ENCODE results near the gene SLC39A1. TPM values are rescaled to one million over a fixed set of nuclear protein-coding genes. Genes with fewer than 3 reads are reported as not detected.
"Not testable (repeated sequence)": the region's sequence is repeated elsewhere in the genome, so short reads cannot be mapped to it uniquely, and the experiment has no call there.

The SLC39A1 gene, protein sequence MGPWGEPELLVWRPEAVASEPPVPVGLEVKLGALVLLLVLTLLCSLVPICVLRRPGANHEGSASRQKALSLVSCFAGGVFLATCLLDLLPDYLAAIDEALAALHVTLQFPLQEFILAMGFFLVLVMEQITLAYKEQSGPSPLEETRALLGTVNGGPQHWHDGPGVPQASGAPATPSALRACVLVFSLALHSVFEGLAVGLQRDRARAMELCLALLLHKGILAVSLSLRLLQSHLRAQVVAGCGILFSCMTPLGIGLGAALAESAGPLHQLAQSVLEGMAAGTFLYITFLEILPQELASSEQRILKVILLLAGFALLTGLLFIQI
- total RNA-seq = 10 to 100 TPM; 72.6 to 79.3 (median 73.9) TPM

DNA sequence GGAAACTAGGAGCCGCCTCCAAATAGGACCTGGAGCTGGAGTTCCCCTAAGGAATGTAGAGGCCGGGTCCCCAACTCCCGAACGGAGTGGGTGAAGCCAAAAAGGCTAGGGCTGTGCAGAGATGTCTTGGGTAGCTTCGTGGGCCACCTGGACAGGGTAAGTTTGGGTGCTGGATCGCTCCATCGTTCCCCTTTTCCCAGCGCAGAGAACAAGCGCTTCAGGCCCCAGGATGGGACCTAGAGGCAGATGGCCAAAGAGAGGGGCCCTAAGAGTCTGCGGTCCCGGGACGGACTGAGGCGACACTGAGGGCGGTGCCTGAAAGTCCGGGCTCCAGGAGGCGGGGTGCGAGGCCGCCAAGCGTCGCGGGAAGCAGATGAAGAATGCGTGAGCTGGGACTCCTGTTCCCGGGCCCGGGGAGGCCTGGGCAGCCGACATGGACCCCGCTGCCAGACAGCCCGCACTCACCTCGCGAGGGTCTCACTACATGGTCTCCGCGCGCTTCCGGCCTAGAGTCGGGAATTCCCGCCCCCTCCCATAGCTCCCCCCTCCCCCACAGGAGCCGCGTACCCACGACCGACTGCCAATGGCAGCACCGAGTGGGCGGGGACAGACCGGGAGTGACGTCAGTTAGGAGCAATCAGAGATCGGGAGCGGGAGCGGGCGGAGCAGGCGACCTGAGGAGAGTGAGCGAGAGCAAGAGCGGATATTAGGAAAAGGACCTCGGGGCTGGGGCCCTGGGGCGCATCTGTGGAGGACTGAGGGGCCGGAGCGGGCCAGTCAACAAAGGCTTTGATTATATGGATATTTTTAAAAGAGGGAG, at the start of gene SLC39A1:
TSS of gene SLC39A1 (minus strand) at position 508 of the 820 bp plus-strand sequence. CDS start 822 bp downstream, outside the sequence.
- peaks cover 3% of the 10 kb centered on the region for H3K36me3 Mint-ChIP-seq (ENCODE audit: insufficient read depth)
- peak; percentile 94 for DNase-seq
- H3K27me3 Mint-ChIP-seq (ENCODE audit: low read depth) = no peaks in the 10 kb centered on the region
- peak within 1 kb of the TSS; percentile 94 for H3K4me3 Mint-ChIP-seq
- peak; percentile 54 to 62 for ATAC-seq
- peaks cover 61% of the 10 kb centered on the region for H3K4me1 Mint-ChIP-seq (ENCODE audit: low read depth)
- H3K9me3 Mint-ChIP-seq = no peaks in the 10 kb centered on the region

DNA sequence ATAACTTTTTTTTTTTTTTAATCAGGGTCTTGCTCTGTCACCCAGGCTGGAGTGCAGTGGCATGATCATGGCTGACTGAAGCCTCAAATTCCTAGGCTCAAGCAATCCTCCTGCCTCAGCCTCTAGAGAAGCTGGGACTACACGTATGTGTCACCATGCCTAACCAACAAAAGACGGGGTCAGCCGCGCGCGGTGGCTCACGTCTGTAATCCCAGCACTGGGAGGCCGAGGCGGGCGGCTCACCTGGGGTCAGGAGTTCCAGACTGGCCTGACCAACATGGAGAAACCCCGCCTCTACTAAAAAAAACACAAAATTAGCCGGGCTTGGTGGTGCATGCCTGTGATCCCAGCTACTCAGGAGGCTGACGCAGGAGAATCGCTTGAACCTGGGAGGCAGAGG, 49.2 kb upstream of the SLC39A1 start:
- H3K4me3 Mint-ChIP-seq; H3K9me3 Mint-ChIP-seq; H3K27me3 Mint-ChIP-seq (ENCODE audit: low read depth); ATAC-seq; DNase-seq; H3K4me1 Mint-ChIP-seq (ENCODE audit: low read depth); H3K36me3 Mint-ChIP-seq (ENCODE audit: insufficient read depth): not testable (repeated sequence)

DNA sequence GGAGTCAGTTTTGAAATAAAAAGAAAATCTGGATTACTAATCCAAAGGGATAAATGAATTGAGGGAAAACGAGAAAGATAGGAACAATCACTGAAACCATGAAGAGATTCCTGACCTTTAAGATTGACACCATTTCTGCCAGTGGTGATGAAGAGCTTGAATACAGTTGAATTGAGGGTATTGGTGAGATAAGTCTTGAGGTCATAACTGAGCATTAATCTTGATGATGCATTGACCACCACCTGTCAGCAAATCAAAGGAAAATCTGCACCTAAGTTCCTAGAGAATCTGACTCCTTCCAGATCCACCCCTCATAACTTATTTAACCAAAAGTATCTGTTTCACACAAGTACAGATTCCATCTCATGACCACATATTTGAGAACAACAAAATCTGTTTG, 48.8 kb upstream of the SLC39A1 start:
- Mint-ChIP-seq H3K4me1 (ENCODE audit: low read depth) (no peaks in the 10 kb centered on the region), H3K27me3 (ENCODE audit: low read depth) (no peaks in the 10 kb centered on the region), H3K36me3 (ENCODE audit: insufficient read depth) (no peaks in the 10 kb centered on the region), H3K4me3 (no peak overlapping the region), H3K9me3 (no peaks in the 10 kb centered on the region)
- no peak for DNase-seq
- no peak for ATAC-seq

DNA sequence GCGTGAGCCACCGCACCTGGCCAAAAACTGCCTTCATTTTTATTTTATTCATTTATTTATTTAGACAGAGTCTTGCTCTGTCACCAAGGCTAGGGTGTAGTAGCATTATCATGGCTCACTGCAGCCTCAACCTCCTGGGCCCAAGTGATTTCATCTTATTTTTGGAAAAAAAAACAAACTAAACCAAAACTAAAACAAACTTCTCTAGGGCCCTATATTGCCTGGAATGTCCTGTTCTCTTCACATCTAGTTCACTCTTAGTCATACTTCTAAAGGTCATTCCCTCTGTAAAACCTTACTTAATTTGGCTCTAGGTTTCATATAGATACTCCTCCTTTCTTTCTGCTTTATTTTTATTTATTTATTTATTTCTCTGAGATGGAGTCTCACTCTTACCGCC, 42.8 kb upstream of the SLC39A1 start:
- no peaks in the 10 kb centered on the region for H3K27me3 Mint-ChIP-seq (ENCODE audit: low read depth)
- H3K9me3 Mint-ChIP-seq = no peaks in the 10 kb centered on the region
- ATAC-seq (no peak), DNase-seq (no peak)
- H3K36me3 Mint-ChIP-seq (ENCODE audit: insufficient read depth) = no peaks in the 10 kb centered on the region
- H3K4me3 Mint-ChIP-seq = no peak overlapping the region
- no peaks in the 10 kb centered on the region for H3K4me1 Mint-ChIP-seq (ENCODE audit: low read depth)

DNA sequence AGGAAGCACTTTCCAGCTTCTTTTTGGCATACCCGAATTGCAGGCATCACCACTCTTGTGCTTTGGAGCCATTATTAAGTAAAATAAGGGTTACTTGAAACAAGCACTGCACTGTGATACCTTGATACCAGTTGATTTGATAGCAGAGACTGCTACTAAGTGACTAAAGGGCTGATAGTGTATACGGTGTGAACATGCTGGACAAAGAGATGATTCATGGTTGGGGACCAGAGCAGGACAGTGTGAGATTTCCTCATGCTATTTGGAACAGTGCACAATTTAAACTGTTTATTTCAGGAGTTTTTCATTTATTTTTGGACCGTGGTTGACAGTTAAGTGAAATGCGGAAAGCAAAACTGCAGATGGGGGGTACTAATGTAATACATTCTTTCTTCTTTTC, 37.1 kb upstream of the SLC39A1 start:
- Mint-ChIP-seq H3K9me3 (no peaks in the 10 kb centered on the region), H3K36me3 (ENCODE audit: insufficient read depth) (peaks cover 4% of the 10 kb centered on the region), H3K4me3 (no peak overlapping the region), H3K27me3 (ENCODE audit: low read depth) (no peaks in the 10 kb centered on the region), H3K4me1 (ENCODE audit: low read depth) (peaks cover under 1% of the 10 kb centered on the region)
- ATAC-seq (no peak), DNase-seq (no peak)

DNA sequence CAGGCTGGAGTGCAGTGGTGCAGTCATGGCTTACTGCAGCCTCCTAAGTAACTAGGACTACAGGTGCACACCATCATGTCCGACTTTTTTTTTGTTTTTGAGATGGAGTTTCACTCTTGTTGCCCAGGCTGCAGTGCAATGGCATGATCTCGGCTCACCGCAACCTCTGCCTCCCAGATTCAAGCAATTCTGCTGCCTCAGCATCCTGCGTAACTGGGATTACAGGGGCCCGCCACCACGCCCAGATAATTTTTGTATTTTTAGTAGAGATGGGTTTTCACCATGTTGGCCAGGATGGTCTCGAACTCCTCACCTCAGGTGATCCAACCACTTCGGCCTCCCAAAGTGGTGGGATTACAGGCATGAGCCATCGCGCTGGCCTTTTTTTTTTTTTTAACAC, 33.5 kb upstream of the SLC39A1 start:
- H3K4me1 Mint-ChIP-seq (ENCODE audit: low read depth) = peaks cover 16% of the 10 kb centered on the region
- H3K4me3 Mint-ChIP-seq; H3K9me3 Mint-ChIP-seq; DNase-seq; H3K27me3 Mint-ChIP-seq (ENCODE audit: low read depth); ATAC-seq: not testable (repeated sequence)
- peaks cover 21% of the 10 kb centered on the region for H3K36me3 Mint-ChIP-seq (ENCODE audit: insufficient read depth)

DNA sequence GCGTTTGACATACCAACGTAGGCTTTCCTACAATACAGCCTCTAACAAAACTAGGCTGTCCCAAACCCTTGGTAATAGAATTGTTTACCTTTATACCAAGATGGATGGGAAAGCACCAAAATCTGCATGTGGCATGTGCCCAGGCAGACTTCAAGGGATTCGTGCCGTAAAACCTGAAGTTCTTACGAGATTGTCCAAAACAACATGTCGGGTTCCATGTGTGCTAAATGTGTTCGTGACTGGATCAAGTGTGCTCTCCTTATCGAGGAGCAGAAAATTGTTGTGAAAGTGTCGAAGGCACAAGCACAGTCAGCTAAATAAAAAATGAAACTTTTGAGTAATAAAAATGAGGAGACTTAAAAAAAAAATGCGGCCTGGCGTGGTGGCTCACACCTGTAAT, 32.3 kb upstream of the SLC39A1 start:
- ATAC-seq = no peak
- H3K27me3 Mint-ChIP-seq (ENCODE audit: low read depth) = no peaks in the 10 kb centered on the region
- peak overlapping the region; percentile 25 for H3K4me3 Mint-ChIP-seq
- no peaks in the 10 kb centered on the region for H3K9me3 Mint-ChIP-seq
- H3K36me3 Mint-ChIP-seq (ENCODE audit: insufficient read depth) = peaks cover 32% of the 10 kb centered on the region
- H3K4me1 Mint-ChIP-seq (ENCODE audit: low read depth) = peaks cover 23% of the 10 kb centered on the region
- no peak for DNase-seq

DNA sequence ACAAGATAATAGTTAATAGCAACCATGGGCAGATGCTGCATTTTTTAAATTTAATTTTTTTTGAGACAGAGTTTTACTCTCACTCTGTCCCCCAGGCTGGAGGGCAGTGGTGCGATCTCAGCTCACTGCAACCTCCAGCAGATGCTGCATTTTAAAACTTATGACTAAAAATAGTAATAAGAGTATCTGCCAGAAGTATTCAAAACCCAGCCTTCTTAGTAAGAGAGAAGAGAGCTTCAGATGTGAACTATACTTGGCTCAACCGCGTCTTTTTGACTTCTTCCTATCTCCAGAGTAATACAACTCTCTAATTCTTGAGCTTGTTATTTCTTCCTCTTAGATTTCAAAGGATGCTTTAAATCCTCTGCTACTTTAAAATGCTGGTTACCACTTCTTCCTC, 31.9 kb upstream of the SLC39A1 start:
- ATAC-seq = no peak
- Mint-ChIP-seq H3K4me1 (ENCODE audit: low read depth) (peaks cover 26% of the 10 kb centered on the region), H3K9me3 (no peaks in the 10 kb centered on the region), H3K27me3 (ENCODE audit: low read depth) (no peaks in the 10 kb centered on the region), H3K4me3 (peak overlapping the region; percentile 25), H3K36me3 (ENCODE audit: insufficient read depth) (peaks cover 33% of the 10 kb centered on the region)
- no peak for DNase-seq

DNA sequence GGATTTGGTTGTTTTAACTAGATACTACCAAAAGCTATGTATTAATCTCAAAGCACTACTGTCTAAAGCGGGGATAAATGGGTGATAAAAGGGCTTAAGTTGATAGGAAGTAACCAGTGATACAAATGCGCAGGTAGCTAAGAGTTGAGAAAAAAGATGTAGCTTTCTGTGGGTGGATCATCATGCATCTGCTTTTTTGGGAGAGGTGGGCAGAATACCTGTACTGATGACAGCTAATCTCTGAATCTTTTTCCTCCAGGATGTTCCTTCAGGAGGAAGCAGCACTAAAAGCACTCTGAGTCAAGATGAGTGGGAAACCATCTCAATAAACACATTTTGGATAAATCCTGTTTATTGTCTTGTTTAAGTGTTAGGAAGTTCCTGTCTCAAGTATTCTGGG, 28.5 kb upstream of the SLC39A1 start:
- no peak for DNase-seq
- H3K9me3 Mint-ChIP-seq = no peaks in the 10 kb centered on the region
- ATAC-seq = no peak
- H3K27me3 Mint-ChIP-seq (ENCODE audit: low read depth) = no peaks in the 10 kb centered on the region
- peak overlapping the region; percentile 97 for H3K4me3 Mint-ChIP-seq
- H3K4me1 Mint-ChIP-seq (ENCODE audit: low read depth) = peaks cover 36% of the 10 kb centered on the region
- H3K36me3 Mint-ChIP-seq (ENCODE audit: insufficient read depth) = peaks cover 33% of the 10 kb centered on the region

DNA sequence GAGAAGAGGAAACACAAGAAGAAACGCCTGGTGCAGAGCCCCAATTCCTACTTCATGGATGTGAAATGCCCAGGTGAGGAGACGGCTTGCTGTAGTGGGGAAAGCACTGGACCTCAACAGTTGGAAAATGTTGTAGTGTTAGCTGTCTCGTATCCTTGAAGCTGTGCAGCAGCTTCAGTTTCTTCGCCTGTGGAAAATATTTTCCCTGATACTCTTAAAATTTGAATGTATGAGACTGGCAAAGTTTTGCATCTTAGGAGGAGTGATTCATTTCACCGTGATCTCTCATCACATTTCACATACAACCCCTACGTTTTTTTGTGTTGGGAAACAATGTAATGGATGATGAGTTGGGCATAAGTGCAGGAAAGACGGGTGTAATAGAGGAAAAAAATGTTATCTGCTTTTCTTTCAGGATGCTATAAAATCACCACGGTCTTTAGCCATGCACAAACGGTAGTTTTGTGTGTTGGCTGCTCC, 27.9 kb upstream of the SLC39A1 start:
- no peak for ATAC-seq
- Mint-ChIP-seq H3K27me3 (ENCODE audit: low read depth) (peaks cover 3% of the 10 kb centered on the region), H3K4me3 (peak overlapping the region; percentile 97), H3K9me3 (no peaks in the 10 kb centered on the region), H3K4me1 (ENCODE audit: low read depth) (peaks cover 41% of the 10 kb centered on the region), H3K36me3 (ENCODE audit: insufficient read depth) (peaks cover 33% of the 10 kb centered on the region)
- DNase-seq = no peak

DNA sequence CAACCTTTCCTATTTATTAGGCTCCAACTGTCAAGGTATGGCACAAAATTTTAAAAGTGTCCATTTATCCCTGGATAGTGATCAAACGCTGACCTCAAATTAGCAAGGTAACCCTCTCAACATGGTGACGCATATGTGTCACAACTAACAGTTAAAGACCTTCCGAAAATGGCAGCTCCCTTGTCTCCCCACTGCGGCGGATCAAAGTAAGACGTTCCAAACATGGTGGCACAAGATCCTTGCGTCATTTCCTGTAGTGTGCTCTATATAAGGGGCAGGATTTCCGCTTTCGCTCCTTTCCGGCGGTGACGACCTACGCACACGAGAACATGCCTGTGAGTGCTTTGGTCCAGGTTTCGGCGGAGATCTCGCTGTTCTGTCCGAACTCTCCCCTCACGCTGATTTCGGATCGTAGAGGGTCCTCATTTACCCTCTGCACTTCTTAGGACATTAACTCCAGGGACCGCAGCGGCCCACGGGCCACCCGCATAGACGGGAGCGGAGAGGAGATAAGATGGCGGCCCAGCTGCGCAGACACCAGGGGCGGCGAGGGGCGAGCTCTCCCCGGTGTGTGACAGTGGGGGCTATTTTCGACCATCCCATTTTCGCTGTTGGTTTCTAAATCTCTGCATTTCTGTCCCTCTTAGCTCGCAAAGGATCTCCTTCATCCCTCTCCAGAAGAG, 27.3 kb upstream of the SLC39A1 start, which contains the start of gene RPS27:
TSS of gene RPS27 (plus strand) at position 295 of the 683 bp plus-strand sequence. CDS start at position 330, 35 bp downstream.
- DNase-seq (peak; percentile 80), ATAC-seq (peak; percentile 88 to 89)
- Mint-ChIP-seq H3K9me3 (no peaks in the 10 kb centered on the region), H3K27me3 (ENCODE audit: low read depth) (peaks cover 7% of the 10 kb centered on the region), H3K36me3 (ENCODE audit: insufficient read depth) (peaks cover 31% of the 10 kb centered on the region), H3K4me3 (peak within 1 kb of the TSS; percentile 97), H3K4me1 (ENCODE audit: low read depth) (peaks cover 45% of the 10 kb centered on the region)

DNA sequence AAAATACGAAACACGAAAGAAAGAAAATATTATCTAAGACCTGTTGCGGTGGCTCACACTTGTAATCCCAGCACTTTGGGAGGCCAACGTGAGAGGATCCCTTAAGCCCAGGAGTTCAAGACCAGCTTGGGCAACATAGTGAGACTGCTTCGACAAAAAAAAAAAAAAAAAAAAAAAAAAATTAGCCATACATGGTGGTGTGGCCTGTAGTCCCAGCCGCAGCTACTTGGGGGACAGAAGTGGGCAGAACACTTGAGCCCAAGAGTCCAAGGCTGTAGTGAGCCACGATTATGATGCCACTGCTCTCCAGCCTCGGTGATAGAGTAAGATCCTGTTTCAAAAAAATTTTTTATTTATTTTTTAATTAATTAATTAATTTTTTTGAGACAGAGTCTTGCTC, 24.3 kb upstream of the SLC39A1 start:
- no peaks in the 10 kb centered on the region for H3K9me3 Mint-ChIP-seq
- H3K36me3 Mint-ChIP-seq (ENCODE audit: insufficient read depth) = peaks cover 18% of the 10 kb centered on the region
- no peak overlapping the region for H3K4me3 Mint-ChIP-seq
- H3K4me1 Mint-ChIP-seq (ENCODE audit: low read depth) = peaks cover 47% of the 10 kb centered on the region
- DNase-seq (no peak), ATAC-seq (no peak)
- H3K27me3 Mint-ChIP-seq (ENCODE audit: low read depth) = peaks cover 7% of the 10 kb centered on the region

DNA sequence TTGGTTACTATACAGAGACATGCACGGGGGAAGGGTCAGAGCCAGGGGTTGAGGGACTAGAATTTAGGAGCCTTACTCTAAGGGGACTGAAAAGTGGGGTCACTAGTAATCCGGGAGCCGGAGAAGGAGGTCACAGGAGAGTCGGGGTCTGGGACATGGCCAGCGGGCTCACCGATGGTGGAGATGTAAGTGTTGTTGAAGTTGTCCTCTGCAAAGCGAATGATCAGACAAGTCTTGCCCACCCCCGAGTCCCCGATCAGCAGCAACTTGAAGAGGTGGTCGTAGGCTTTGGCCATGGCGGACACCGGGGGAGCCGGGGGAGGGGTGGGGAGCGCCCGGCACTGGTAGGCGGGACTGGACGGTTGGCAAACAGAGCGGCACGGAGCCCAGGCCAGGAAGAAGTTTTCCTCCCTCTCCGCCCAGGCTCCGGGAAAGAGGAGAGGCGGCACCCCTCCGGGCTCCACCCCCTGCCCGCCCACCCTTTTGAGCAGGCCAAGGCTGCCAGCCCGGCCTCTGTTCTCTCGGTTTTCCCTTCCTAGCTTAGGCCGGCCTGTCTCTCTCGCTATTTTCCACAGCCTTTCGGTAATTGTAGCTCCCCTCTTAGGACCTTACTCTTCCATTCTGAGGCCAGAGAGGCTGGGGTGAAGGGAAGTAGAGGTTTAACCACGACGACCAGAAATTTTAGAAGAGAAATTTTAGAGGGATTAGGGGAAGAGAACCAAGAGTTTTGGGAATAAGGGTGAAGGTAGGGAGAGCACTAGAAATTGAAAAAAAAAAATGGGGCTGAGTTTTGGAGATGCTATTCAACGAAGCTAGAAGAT, 22.8 kb upstream of the SLC39A1 start, which contains the start of gene RAB13:
TSS of gene RAB13 (minus strand) at position 399 of the 821 bp plus-strand sequence. CDS start at position 296, 103 bp downstream.
- H3K4me1 Mint-ChIP-seq (ENCODE audit: low read depth) = peaks cover 34% of the 10 kb centered on the region
- ATAC-seq = no peak
- no peak for DNase-seq

More for the DNA sequence above, 22.8 kb upstream of the SLC39A1 start, which contains the start of gene RAB13:
- Mint-ChIP-seq H3K27me3 (ENCODE audit: low read depth) (peaks cover 7% of the 10 kb centered on the region), H3K9me3 (no peaks in the 10 kb centered on the region), H3K4me3 (peak within 1 kb of the TSS; percentile 78), H3K36me3 (ENCODE audit: insufficient read depth) (peaks cover 5% of the 10 kb centered on the region)

All from activated T-cell treated with anti-CD3 and anti-CD28 coated beads, Interleukin-2, amount 50 U/mL, for 4 hours (primary cell).